ENCODE results near the gene APBB2. TPM values are rescaled to one million over a fixed set of nuclear protein-coding genes. Genes with fewer than 3 reads are reported as not detected.

APBB2 gene
- total RNA-seq, 1 donor from 2014 or later = 23.5 TPM

GRCh38 chr4:41111791-41112190 lies 102.6 kb downstream of the APBB2 start:
- Histone ChIP-seq H3K27ac (replicated peaks) (no peak overlapping the region), H3K36me3 (peaks cover 8% of the 10 kb centered on the region), H3K4me3 (no peak overlapping the region), H3K4me1 (peaks cover 16% of the 10 kb centered on the region), H3K27me3 (ENCODE audit: low read depth) (no peaks in the 10 kb centered on the region), H3K9me3 (replicated peaks) (peaks cover 12% of the 10 kb centered on the region)
- intact Hi-C loops (cut with micrococcal nuclease) = no loop called here
- TF ChIP-seq CTCF (IDR thresholded peaks at IDR 0.05; ENCODE audit: borderline replicate concordance) = no peak
- no peak for DNase-seq

- Histone ChIP-seq H3K9me3 (replicated peaks) (peaks cover 3% of the 10 kb centered on the region), H3K4me1 (peaks cover 26% of the 10 kb centered on the region), H3K4me3 (no peak overlapping the region), H3K27me3 (ENCODE audit: low read depth) (no peaks in the 10 kb centered on the region), H3K27ac (replicated peaks) (no peak overlapping the region), H3K36me3 (no peaks in the 10 kb centered on the region)
- DNase-seq = no peak
- TF ChIP-seq CTCF (IDR thresholded peaks at IDR 0.05; ENCODE audit: borderline replicate concordance) = no peak
- intact Hi-C loops (cut with micrococcal nuclease) = no loop called here
These were observed 104.3 kb downstream of the APBB2 start for GRCh38 chr4:41110050-41110449.

GRCh38 chr4:41108481-41108880 lies 105.9 kb downstream of the APBB2 start:
- Histone ChIP-seq H3K27ac (replicated peaks) (no peak overlapping the region), H3K4me3 (no peak overlapping the region), H3K36me3 (no peaks in the 10 kb centered on the region), H3K4me1 (peaks cover 37% of the 10 kb centered on the region), H3K27me3 (ENCODE audit: low read depth) (no peaks in the 10 kb centered on the region), H3K9me3 (replicated peaks) (no peaks in the 10 kb centered on the region)
- intact Hi-C loops (cut with micrococcal nuclease) = no loop called here
- TF ChIP-seq CTCF (IDR thresholded peaks at IDR 0.05; ENCODE audit: borderline replicate concordance) = no peak
- DNase-seq = no peak

- H3K4me3 ChIP-seq = no peak overlapping the region
- TF ChIP-seq CTCF (IDR thresholded peaks at IDR 0.05; ENCODE audit: borderline replicate concordance) = no peak
- no peak for DNase-seq
- H3K9me3 ChIP-seq (replicated peaks) = no peaks in the 10 kb centered on the region
- no peaks in the 10 kb centered on the region for H3K36me3 ChIP-seq
- H3K27me3 ChIP-seq (ENCODE audit: low read depth) = no peaks in the 10 kb centered on the region
- H3K27ac ChIP-seq (replicated peaks) = no peak overlapping the region
- H3K4me1 ChIP-seq = peaks cover 42% of the 10 kb centered on the region
- intact Hi-C loops (cut with micrococcal nuclease) = no loop called here
These were observed 107.5 kb downstream of the APBB2 start for GRCh38 chr4:41106694-41107419.

- no peaks in the 10 kb centered on the region for H3K36me3 ChIP-seq
- H3K27me3 ChIP-seq (ENCODE audit: low read depth) = no peaks in the 10 kb centered on the region
- intact Hi-C loops (cut with micrococcal nuclease) = no loop called here
- H3K9me3 ChIP-seq (replicated peaks) = no peaks in the 10 kb centered on the region
- peaks cover 34% of the 10 kb centered on the region for H3K4me1 ChIP-seq
- no peak for DNase-seq
- H3K27ac ChIP-seq (replicated peaks) = no peak overlapping the region
- no peak overlapping the region for H3K4me3 ChIP-seq
- no peak for TF ChIP-seq CTCF (IDR thresholded peaks at IDR 0.05; ENCODE audit: borderline replicate concordance)
These were observed 108.3 kb downstream of the APBB2 start for GRCh38 chr4:41106081-41106480.

Measured in left ventricle myocardium inferior (tissue), 1 donor.